OCI-LY3 (cell line): Measurements from ENCODE around the gene SLC26A1.

Experiments
- H2AFZ ChIP-seq: fragments of 200-600, 300-600 bp; shearing (Covaris generic); 2 replicates; pipeline ENCODE4 v1.6.0; 2014; ENCODE audit warnings: antibody characterized with exemption, low read depth, low read length
- H3K27ac ChIP-seq: fragments of 200-600, 300-600 bp; sonication (generic); 2 replicates; pipeline ENCODE4 v1.5.1; 2014; ENCODE audit warnings: mild to moderate bottlenecking, low read length, moderate library complexity, mixed read lengths
- H3K27me3 ChIP-seq: fragments of 200-600, 300-600 bp; sonication (generic); 2 replicates; pipeline ENCODE4 v1.6.1; 2014; ENCODE audit warnings: low read depth, low read length, mixed read lengths
- H3K36me3 ChIP-seq: fragments of 200-600, 300-600 bp; sonication (generic); replicated peaks from 2 replicates; pipeline ENCODE3; 2014; ENCODE audit warnings: low read depth, low read length, mixed read lengths
- H3K4me1 ChIP-seq: fragments of 300-600, 200-600 bp; sonication (generic); 2 replicates; pipeline ENCODE4 v1.6.1; 2014; ENCODE audit warnings: low read length, mixed read lengths
- H3K4me2 ChIP-seq: fragments of 200-600, 300-600 bp; sonication (generic); 2 replicates; pipeline ENCODE4 v1.6.1; 2014; ENCODE audit warnings: low read length, mixed read lengths
- H3K4me3 ChIP-seq: fragments of 300-600, 200-600 bp; sonication (generic); 2 replicates; pipeline ENCODE4 v1.5.1; 2014; ENCODE audit warnings: antibody characterized with exemption, mild to moderate bottlenecking, low read length, moderate library complexity
- H3K79me2 ChIP-seq: fragments of 300-600, 200-600 bp; shearing (Covaris generic); 2 replicates; pipeline ENCODE4 v1.6.1; 2014; ENCODE audit warnings: mild to moderate bottlenecking, low read length, mixed read lengths
- H3K9ac ChIP-seq: fragments of 300-600, 200-600 bp; shearing (Covaris generic); 2 replicates; pipeline ENCODE4 v1.6.0; 2014; ENCODE audit warnings: mild to moderate bottlenecking, low read length, moderate library complexity
- H3K9me3 ChIP-seq: fragments of 200-600, 300-600 bp; shearing (Covaris generic); 2 replicates; pipeline ENCODE4 v1.6.1; 2014; ENCODE audit warnings: low read length, mixed read lengths; ENCODE audit not compliant: insufficient read depth
- H4K20me1 ChIP-seq: fragments of 200-600, 300-600 bp; sonication (generic); 2 replicates; pipeline ENCODE4 v1.6.1; 2016; ENCODE audit warnings: low read length, mixed read lengths; ENCODE audit not compliant: insufficient read depth
- CTCF ChIP-seq: fragments of 200-600, 300-600 bp; sonication (generic); IDR thresholded peaks from 2 replicates; pipeline ENCODE4 v1.5.1; 2014; ENCODE audit warnings: antibody characterized with exemption, low read length, low read depth
- EZH2phosphoT487 ChIP-seq: fragments of 200-600 bp; shearing (Covaris generic); IDR thresholded peaks from 2 replicates; pipeline ENCODE4 v1.6.1; 2018; ENCODE audit warnings: antibody characterized with exemption, mixed run types, low read depth

The SLC26A1 gene

DNA sequence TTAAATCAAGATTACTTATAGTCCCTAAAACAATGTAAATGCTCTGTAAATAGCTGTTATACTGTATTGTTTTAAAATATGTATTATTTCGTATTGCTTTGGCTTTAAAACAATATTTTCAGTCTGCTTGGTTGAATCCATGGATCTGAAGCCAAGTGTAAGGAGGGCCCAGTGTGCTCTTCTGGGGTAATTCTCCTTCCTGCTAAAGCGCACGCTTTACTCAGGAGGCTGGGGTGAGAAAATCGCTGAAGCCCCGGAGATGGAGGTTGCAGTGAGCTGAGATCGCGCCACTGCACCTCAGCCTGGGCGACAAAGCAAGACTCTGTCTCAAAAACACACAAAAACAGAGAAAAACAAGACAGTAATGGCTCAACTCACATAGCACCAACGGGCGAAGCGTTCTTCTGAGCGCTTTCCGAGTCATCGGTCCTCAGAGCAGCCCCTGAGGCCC is 6.8 kb downstream of the SLC26A1 start:
- Histone ChIP-seq H3K4me2 (peak overlapping the region; percentile 93), H3K9me3 (no peaks in the 10 kb centered on the region), H2AFZ (peak overlapping the region; percentile 91), H3K9ac (peak overlapping the region; percentile 80), H3K4me1 (peaks cover 22% of the 10 kb centered on the region), H3K27ac (no peak overlapping the region), H3K4me3 (peak overlapping the region; percentile 90), H4K20me1 (no peaks in the 10 kb centered on the region), H3K79me2 (no peaks in the 10 kb centered on the region), H3K27me3 (no peaks in the 10 kb centered on the region), H3K36me3 (no peaks in the 10 kb centered on the region)
- no peak for TF ChIP-seq EZH2phosphoT487
- TF ChIP-seq CTCF, result no peak

DNA sequence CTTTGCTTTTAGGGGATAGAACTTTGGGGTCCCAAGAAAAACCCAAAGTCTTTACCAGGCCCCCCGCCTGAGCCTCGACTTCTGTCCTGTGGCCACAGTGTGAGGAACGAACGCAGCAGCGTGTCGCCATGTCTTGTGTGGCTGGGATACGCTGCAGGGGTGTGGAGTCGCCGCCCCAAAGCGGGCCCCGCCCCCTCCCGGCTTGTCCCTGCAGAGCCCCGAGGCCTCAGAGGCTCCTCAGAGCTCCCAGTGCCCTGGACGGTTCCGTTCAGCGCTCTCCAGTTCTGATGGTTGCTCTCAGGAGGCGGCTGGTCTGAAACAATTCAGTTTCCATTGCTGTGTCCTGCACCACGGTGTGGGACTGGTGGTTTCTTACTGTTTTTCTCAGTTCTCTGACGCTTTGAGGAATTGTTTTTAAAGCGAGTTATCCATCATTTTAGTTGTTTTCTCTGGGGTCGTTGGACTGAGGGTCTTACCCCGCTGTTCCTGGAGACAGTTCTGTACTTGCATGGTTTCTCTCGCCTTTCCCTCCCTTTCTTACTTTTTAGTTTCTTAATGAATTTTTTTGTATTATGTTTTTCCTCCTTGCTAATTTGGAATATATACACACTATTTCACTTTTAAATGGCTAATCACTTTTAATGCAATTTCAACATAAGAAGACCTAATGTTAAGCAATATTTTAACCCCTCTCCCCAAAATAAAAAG is 7.9 kb downstream of the SLC26A1 start:
- Histone ChIP-seq H2AFZ (peak overlapping the region; percentile 88), H3K36me3 (no peaks in the 10 kb centered on the region), H3K4me2 (peak overlapping the region; percentile 97), H3K4me1 (peaks cover 22% of the 10 kb centered on the region), H3K27ac (no peak overlapping the region), H4K20me1 (no peaks in the 10 kb centered on the region), H3K27me3 (no peaks in the 10 kb centered on the region), H3K9me3 (no peaks in the 10 kb centered on the region), H3K79me2 (no peaks in the 10 kb centered on the region), H3K4me3 (peak overlapping the region; percentile 76), H3K9ac (peak overlapping the region; percentile 44)
- TF ChIP-seq CTCF, result no peak
- no peak for TF ChIP-seq EZH2phosphoT487

GRCh38 chr4:984336-985054 is 8.7 kb downstream of the SLC26A1 start:
- Histone ChIP-seq H3K36me3 (no peaks in the 10 kb centered on the region), H3K4me2 (peak overlapping the region; percentile 97), H3K9ac (peak overlapping the region; percentile 44), H3K27ac (no peak overlapping the region), H3K4me3 (peak overlapping the region; percentile 76), H3K27me3 (no peaks in the 10 kb centered on the region), H3K9me3 (no peaks in the 10 kb centered on the region), H4K20me1 (no peaks in the 10 kb centered on the region), H3K79me2 (no peaks in the 10 kb centered on the region), H2AFZ (peak overlapping the region; percentile 88), H3K4me1 (peaks cover 22% of the 10 kb centered on the region)
- TF ChIP-seq EZH2phosphoT487 (no peak), CTCF (no peak)

DNA sequence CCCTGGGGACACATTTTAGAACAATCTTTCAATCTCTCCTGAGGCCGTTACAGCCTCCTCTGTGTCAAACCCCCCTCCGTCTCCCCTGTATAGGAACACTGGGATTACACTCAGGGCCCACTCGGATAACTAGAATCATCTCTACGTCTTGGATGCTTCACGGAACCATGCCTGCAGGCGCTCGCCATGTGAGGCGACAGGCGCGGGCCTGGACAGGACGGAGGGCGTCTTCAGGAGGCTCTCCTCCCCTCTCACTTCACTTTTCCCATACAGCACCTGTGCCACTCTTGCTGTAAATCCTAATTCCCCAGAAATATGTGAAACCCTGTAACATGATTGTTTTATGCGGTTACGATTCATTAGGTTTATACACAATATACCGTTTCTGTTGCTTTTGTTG is 10.4 kb downstream of the SLC26A1 start:
- Histone ChIP-seq H3K4me3 (no peak overlapping the region), H2AFZ (no peak overlapping the region), H3K27ac (no peak overlapping the region), H3K4me1 (peaks cover 22% of the 10 kb centered on the region), H4K20me1 (no peaks in the 10 kb centered on the region), H3K9ac (no peak overlapping the region), H3K36me3 (no peaks in the 10 kb centered on the region), H3K9me3 (no peaks in the 10 kb centered on the region), H3K27me3 (no peaks in the 10 kb centered on the region), H3K4me2 (no peak overlapping the region), H3K79me2 (no peaks in the 10 kb centered on the region)
- TF ChIP-seq CTCF (no peak), EZH2phosphoT487 (no peak)
